HUES48 (cell line): ENCODE measurements around the gene MICALL1.
"Not testable (repeated sequence)": the region's sequence is repeated elsewhere in the genome, so short reads cannot be mapped to it uniquely, and the experiment has no call there.

ENCODE experiments used
- H3K27ac ChIP-seq: one replicate; pipeline ENCODE4 v1.7.0; 2013; ENCODE audit warnings: low read depth, low read length, inconsistent platforms
- H3K27me3 ChIP-seq: 2 replicates; pipeline ENCODE4 v1.6.1; 2013; ENCODE audit warnings: mild to moderate bottlenecking, low read length; ENCODE audit not compliant: control insufficient read depth, insufficient read depth
- H3K36me3 ChIP-seq: 2 replicates; pipeline ENCODE4 v1.6.1; 2013; ENCODE audit warnings: low read length; ENCODE audit not compliant: control insufficient read depth, insufficient read depth
- H3K4me1 ChIP-seq: 2 replicates; pipeline ENCODE4 v1.6.1; 2013; ENCODE audit warnings: mild to moderate bottlenecking, low read length; ENCODE audit not compliant: control insufficient read depth, insufficient read depth
- H3K4me3 ChIP-seq: 2 replicates; pipeline ENCODE4 v1.5.1; 2013; ENCODE audit warnings: mild to moderate bottlenecking, low read depth, low read length
- H3K9ac ChIP-seq: 2 replicates; pipeline ENCODE4 v1.6.1; 2013; ENCODE audit warnings: mild to moderate bottlenecking, low read depth, low read length, moderate library complexity
- H3K9me3 ChIP-seq: 2 replicates; pipeline ENCODE4 v1.6.1; 2013; ENCODE audit warnings: low read length; ENCODE audit not compliant: control insufficient read depth, insufficient read depth

The MICALL1 gene

GRCh38 chr22:37951305-37951704, 45.2 kb downstream of the MICALL1 start:
- H3K27me3 ChIP-seq, result peaks cover 8% of the 10 kb centered on the region
- H3K27ac ChIP-seq, result no peak overlapping the region
- H3K4me3 ChIP-seq, result no peak overlapping the region
- no peaks in the 10 kb centered on the region for H3K36me3 ChIP-seq
- H3K9ac ChIP-seq, result no peak overlapping the region
- no peaks in the 10 kb centered on the region for H3K9me3 ChIP-seq
- H3K4me1 ChIP-seq, result peaks cover 7% of the 10 kb centered on the region; the same call in 1 of the 2 replicates

GRCh38 chr22:37952629-37953028, 46.5 kb downstream of the MICALL1 start:
- H3K9me3 ChIP-seq, H3K27me3 ChIP-seq, H3K9ac ChIP-seq, H3K4me1 ChIP-seq, H3K27ac ChIP-seq: not testable (repeated sequence)
- Histone ChIP-seq H3K36me3 (peaks cover 12% of the 10 kb centered on the region), H3K4me3 (peak overlapping the region; percentile 86)

GRCh38 chr22:37953062-37953436, 47.0 kb downstream of the MICALL1 start:
- Histone ChIP-seq H3K27ac (no peak overlapping the region), H3K27me3 (peaks cover 8% of the 10 kb centered on the region), H3K9ac (no peak overlapping the region), H3K9me3 (no peaks in the 10 kb centered on the region), H3K4me3 (peak overlapping the region; percentile 86), H3K4me1 (peaks cover 7% of the 10 kb centered on the region; the same call in 1 of the 2 replicates), H3K36me3 (peaks cover 16% of the 10 kb centered on the region)

- H3K36me3 ChIP-seq, result peaks cover 20% of the 10 kb centered on the region
- H3K27ac ChIP-seq, result peak within 1 kb of the TSS; percentile 32
- peak within 1 kb of the TSS; percentile 62 for H3K9ac ChIP-seq
- H3K9me3 ChIP-seq, result no peaks in the 10 kb centered on the region
- peaks cover 7% of the 10 kb centered on the region; the same call in 1 of the 2 replicates for H3K4me1 ChIP-seq
- H3K4me3 ChIP-seq, result peak within 1 kb of the TSS; percentile 86
- H3K27me3 ChIP-seq, result peaks cover 8% of the 10 kb centered on the region
Measured at GRCh38 chr22:37953437-37954179, 47.5 kb downstream of the MICALL1 start, which contains the start of the genes C22orf23 and POLR2F. TSS of gene C22orf23 (minus strand) at chr22:37953601. CDS start at chr22:37953149, 452 bp downstream. TSS of gene POLR2F (plus strand) at chr22:37953699. CDS start at chr22:37953788, 89 bp downstream.

- H3K9ac ChIP-seq, result no peak overlapping the region
- H3K36me3 ChIP-seq, result peaks cover 30% of the 10 kb centered on the region
- peaks cover 8% of the 10 kb centered on the region for H3K27me3 ChIP-seq
- peak overlapping the region; percentile 86 for H3K4me3 ChIP-seq
- H3K4me1 ChIP-seq, result peaks cover 7% of the 10 kb centered on the region; the same call in 1 of the 2 replicates
- H3K9me3 ChIP-seq, result no peaks in the 10 kb centered on the region
- no peak overlapping the region for H3K27ac ChIP-seq
Measured at GRCh38 chr22:37954686-37955085, 48.6 kb downstream of the MICALL1 start.

- not testable (repeated sequence) for H3K9me3 ChIP-seq, H3K9ac ChIP-seq, H3K27me3 ChIP-seq, H3K27ac ChIP-seq, H3K4me1 ChIP-seq, H3K4me3 ChIP-seq
- H3K36me3 ChIP-seq, result peaks cover 42% of the 10 kb centered on the region
Measured at GRCh38 chr22:37955825-37956397, 49.8 kb downstream of the MICALL1 start.

- Histone ChIP-seq H3K9ac (no peak overlapping the region), H3K36me3 (peaks cover 55% of the 10 kb centered on the region)
Measured at GRCh38 chr22:37957232-37957631, 51.1 kb downstream of the MICALL1 start.

GRCh38 chr22:37959231-37959825, 53.2 kb downstream of the MICALL1 start:
- Histone ChIP-seq H3K9ac (no peak overlapping the region), H3K4me3 (no peak overlapping the region), H3K9me3 (no peaks in the 10 kb centered on the region), H3K27ac (no peak overlapping the region), H3K36me3 (peaks cover 67% of the 10 kb centered on the region), H3K27me3 (no peaks in the 10 kb centered on the region), H3K4me1 (no peaks in the 10 kb centered on the region)

More at GRCh38 chr22:37957232-37957631, 51.1 kb downstream of the MICALL1 start:
- H3K4me1 ChIP-seq, result peaks cover 7% of the 10 kb centered on the region; the same call in 1 of the 2 replicates
- no peak overlapping the region for H3K27ac ChIP-seq
- no peaks in the 10 kb centered on the region for H3K9me3 ChIP-seq
- H3K27me3 ChIP-seq, result peaks cover 8% of the 10 kb centered on the region; the same call in 1 of the 2 replicates
- H3K4me3 ChIP-seq, result no peak overlapping the region

GRCh38 chr22:37961062-37961461, 55.0 kb downstream of the MICALL1 start:
- Histone ChIP-seq H3K9me3 (no peaks in the 10 kb centered on the region), H3K9ac (no peak overlapping the region), H3K36me3 (peaks cover 77% of the 10 kb centered on the region), H3K27ac (no peak overlapping the region), H3K4me3 (no peak overlapping the region), H3K27me3 (no peaks in the 10 kb centered on the region), H3K4me1 (0 out of 2 replicates have a peak, but pooled peaks cover 4% of the 10 kb centered on the region)

- Histone ChIP-seq H3K36me3 (peaks cover 58% of the 10 kb centered on the region), H3K4me3 (no peak overlapping the region), H3K27ac (no peak overlapping the region), H3K9ac (no peak overlapping the region), H3K4me1 (peaks cover 9% of the 10 kb centered on the region), H3K9me3 (no peaks in the 10 kb centered on the region), H3K27me3 (no peaks in the 10 kb centered on the region)
Measured at GRCh38 chr22:37965940-37966664, 60.0 kb downstream of the MICALL1 start.
